Left ventricle myocardium inferior (tissue), 1 donor: ENCODE data around the gene SND1. TPM values are rescaled to one million over a fixed set of nuclear protein-coding genes. Genes with fewer than 3 reads are reported as not detected.

Experiments
- DNase-seq: peaks from one replicate; pipeline ENCODE4 v3.0.0-alpha.2; 2020
- H3K27ac ChIP-seq: fragments of 200-600 bp; replicated peaks from 2 replicates; pipeline ENCODE4 v1.8.0; 2021
- H3K27me3 ChIP-seq: fragments of 200-600 bp; 2 replicates; pipeline ENCODE4 v1.8.0; 2021; ENCODE audit warnings: low read depth
- H3K36me3 ChIP-seq: fragments of 200-600 bp; 2 replicates; pipeline ENCODE4 v1.8.0; 2021
- H3K4me1 ChIP-seq: fragments of 200-600 bp; 2 replicates; pipeline ENCODE4 v1.8.0; 2021
- H3K4me3 ChIP-seq: fragments of 200-600 bp; 2 replicates; pipeline ENCODE4 v1.8.0; 2021; ENCODE audit warnings: mild to moderate bottlenecking, moderate library complexity
- H3K9me3 ChIP-seq: fragments of 200-600 bp; replicated peaks from 2 replicates; pipeline ENCODE4 v1.8.0; 2021
- CTCF ChIP-seq: fragments of 200-600 bp; IDR thresholded peaks from 2 replicates; pipeline ENCODE4 v1.8.0; 2021; ENCODE audit warnings: antibody characterized with exemption, mild to moderate bottlenecking, borderline replicate concordance
- intact Hi-C: fragments of 100-400 bp; cut with micrococcal nuclease; formaldehyde crosslinking; loops from one replicate; pipeline ENCODE4 v1.11.0; 2022
- total RNA-seq: library from RNA; stranded (reverse); fragmentation: NEBNext Ultra II Directional; extraction: Animal tissue kit (Norgen Biotek cat#: 25700); gene quantifications from one replicate; pipeline ENCODE4 v1.2.1, GENCODE V29; 2021
- donor health status: DM: no; HTN: yes; CAD: no; lungs with severe emphysema.

The SND1 gene
- total RNA-seq, 1 donor from 2014 or later = 71.6 TPM

GRCh38 chr7:128040205-128040604 is 388.2 kb downstream of the SND1 start:
- DNase-seq = no peak
- Histone ChIP-seq H3K9me3 (no peaks in the 10 kb centered on the region), H3K27ac (no peak overlapping the region), H3K27me3 (no peaks in the 10 kb centered on the region), H3K4me1 (peaks cover 4% of the 10 kb centered on the region), H3K36me3 (no peaks in the 10 kb centered on the region), H3K4me3 (no peak overlapping the region)
- intact Hi-C loops = no loop called here
- no peak for TF ChIP-seq CTCF

DNA sequence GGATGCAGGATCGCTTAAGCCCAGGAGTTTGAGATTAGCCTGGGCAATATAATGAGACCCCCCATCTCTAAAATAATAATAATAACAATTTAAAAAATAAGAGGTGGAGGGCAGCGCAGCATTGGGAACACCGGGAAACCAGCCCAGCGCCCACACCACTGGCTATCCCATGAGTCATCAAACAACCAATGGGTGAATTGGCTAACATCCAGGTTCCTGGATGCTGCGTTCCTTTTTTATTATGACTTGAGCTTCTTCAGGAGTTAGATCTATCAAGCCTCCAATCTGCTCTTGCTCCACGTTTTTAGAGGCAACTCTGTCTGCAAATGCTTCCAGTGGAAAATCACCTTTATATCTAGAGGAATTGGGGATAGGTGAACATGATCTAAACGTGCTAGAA is 389.2 kb downstream of the SND1 start:
- H3K4me3 ChIP-seq = no peak overlapping the region
- no peak for TF ChIP-seq CTCF
- intact Hi-C loops = no loop called here
- H3K4me1 ChIP-seq = peaks cover 4% of the 10 kb centered on the region
- H3K27me3 ChIP-seq = no peaks in the 10 kb centered on the region
- no peak for DNase-seq
- H3K36me3 ChIP-seq = no peaks in the 10 kb centered on the region
- H3K9me3 ChIP-seq = no peaks in the 10 kb centered on the region
- no peak overlapping the region for H3K27ac ChIP-seq

DNA sequence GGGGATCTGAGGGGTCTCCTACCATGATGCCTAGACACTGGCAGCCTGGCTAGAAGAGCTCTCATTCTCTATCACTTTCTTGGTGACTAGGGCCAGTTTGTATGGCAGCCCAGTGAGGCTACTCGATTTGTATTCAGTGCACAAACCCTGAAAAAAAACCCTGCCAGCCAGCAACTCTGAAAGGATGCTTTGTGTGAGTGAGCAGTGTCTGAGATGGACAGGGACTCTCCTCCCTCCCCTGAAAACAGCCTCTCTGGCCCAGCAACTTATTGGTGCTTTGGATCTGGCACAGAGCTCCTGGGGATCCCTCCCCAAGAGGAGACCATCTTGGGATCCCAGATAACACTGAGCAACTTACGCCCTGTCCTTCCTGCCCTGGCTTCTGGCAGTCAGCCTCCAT is 390.0 kb downstream of the SND1 start:
- Histone ChIP-seq H3K9me3 (no peaks in the 10 kb centered on the region), H3K4me3 (no peak overlapping the region), H3K27me3 (no peaks in the 10 kb centered on the region), H3K27ac (no peak overlapping the region), H3K36me3 (no peaks in the 10 kb centered on the region), H3K4me1 (peaks cover 4% of the 10 kb centered on the region)
- no peak for TF ChIP-seq CTCF
- DNase-seq = no peak
- intact Hi-C loops = no loop called here

- no peak for DNase-seq
- intact Hi-C loops = no loop called here
Measured at GRCh38 chr7:128044064-128044463, 392.1 kb downstream of the SND1 start.

GRCh38 chr7:128045158-128045557 is 393.2 kb downstream of the SND1 start:
- Histone ChIP-seq H3K27me3 (no peaks in the 10 kb centered on the region), H3K4me1 (peaks cover 4% of the 10 kb centered on the region), H3K36me3 (no peaks in the 10 kb centered on the region), H3K4me3 (no peak overlapping the region), H3K9me3 (no peaks in the 10 kb centered on the region), H3K27ac (no peak overlapping the region)
- TF ChIP-seq CTCF = no peak
- intact Hi-C loops = no loop called here
- no peak for DNase-seq

More at GRCh38 chr7:128044064-128044463, 392.1 kb downstream of the SND1 start:
- H3K27ac ChIP-seq = no peak overlapping the region
- no peaks in the 10 kb centered on the region for H3K27me3 ChIP-seq
- no peak for TF ChIP-seq CTCF
- no peaks in the 10 kb centered on the region for H3K36me3 ChIP-seq
- no peak overlapping the region for H3K4me3 ChIP-seq
- H3K9me3 ChIP-seq = no peaks in the 10 kb centered on the region
- peaks cover 4% of the 10 kb centered on the region for H3K4me1 ChIP-seq

DNA sequence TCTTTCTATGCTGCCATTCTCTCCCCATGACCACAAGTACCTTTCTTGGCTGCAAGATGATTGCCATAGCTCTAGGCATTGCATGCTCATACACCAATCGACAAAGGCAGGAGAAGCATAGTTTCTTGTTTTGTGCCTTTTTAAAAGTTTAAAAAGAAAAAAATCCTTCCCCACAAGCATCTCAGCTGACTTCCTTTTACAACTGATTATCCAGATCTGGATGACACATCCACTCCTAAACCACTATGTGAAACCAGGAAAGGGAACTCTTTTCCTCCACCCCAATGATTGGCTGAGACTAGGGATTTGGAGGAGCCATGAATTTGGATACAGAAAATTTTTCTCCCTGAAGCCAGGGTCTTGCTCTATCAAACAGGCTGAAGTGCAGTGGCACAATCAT is 393.8 kb downstream of the SND1 start:
- intact Hi-C loops = no loop called here
- no peak for DNase-seq

More for the DNA sequence above, 393.8 kb downstream of the SND1 start:
- no peaks in the 10 kb centered on the region for H3K27me3 ChIP-seq
- H3K4me3 ChIP-seq = no peak overlapping the region
- peaks cover 4% of the 10 kb centered on the region for H3K4me1 ChIP-seq
- H3K9me3 ChIP-seq = no peaks in the 10 kb centered on the region
- no peaks in the 10 kb centered on the region for H3K36me3 ChIP-seq
- H3K27ac ChIP-seq = no peak overlapping the region
- no peak for TF ChIP-seq CTCF
